Measurements from ENCODE around the gene KCNK7.

KCNK7 gene

GRCh38 chr11:65625628-65626342, 30.2 kb upstream of the KCNK7 start:
- DNase-seq, result peak in 2 of 4 experiments; percentile 18 to 21

- DNase-seq, result no peak
Observed at GRCh38 chr11:65624931-65625627, 29.5 kb upstream of the KCNK7 start.

- no peak for DNase-seq
Observed at GRCh38 chr11:65623852-65624616, 28.4 kb upstream of the KCNK7 start.

- DNase-seq, result no peak
Observed at GRCh38 chr11:65623177-65623576, 27.6 kb upstream of the KCNK7 start.

DNA sequence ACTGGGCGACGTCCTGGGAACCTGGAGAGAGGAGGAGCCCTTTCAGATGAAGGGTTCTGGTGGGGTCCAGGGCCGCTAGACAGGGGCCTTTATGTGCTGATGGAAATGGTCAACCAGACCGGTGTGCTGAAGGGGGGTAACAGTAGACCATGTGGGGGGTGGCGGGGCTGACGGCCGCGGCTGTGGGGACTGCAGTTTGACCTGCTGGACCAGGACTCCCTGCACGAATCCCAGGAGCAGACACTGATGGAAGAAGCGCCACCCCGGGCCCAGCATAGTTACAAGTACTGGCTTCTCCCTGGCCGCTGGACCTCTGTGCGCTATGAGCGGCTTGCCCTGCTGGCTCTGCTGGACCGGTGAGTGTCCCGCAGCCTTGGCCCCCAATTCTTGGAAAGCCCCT, 26.4 kb upstream of the KCNK7 start:
- no peak for DNase-seq

DNA sequence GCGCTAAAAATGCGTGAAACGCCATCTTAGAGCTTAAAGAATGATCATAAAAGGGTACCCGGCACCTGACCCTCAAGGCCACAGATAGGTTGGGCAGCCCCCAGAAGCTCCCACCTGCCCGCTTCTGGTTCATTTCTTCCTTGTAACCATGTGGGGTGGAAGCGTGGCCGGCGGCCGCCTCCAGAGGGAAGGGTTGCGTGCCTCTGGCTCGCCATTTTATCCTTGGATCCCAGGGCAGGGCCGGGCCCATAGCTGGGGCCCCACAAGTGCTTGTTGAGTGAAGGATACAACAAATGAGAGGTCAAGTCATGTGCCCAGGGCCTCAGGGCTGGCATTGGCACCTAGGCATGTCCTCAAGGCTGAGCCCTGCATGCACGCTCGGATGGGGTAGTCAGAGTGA, 25.9 kb upstream of the KCNK7 start:
- DNase-seq, result no peak

DNA sequence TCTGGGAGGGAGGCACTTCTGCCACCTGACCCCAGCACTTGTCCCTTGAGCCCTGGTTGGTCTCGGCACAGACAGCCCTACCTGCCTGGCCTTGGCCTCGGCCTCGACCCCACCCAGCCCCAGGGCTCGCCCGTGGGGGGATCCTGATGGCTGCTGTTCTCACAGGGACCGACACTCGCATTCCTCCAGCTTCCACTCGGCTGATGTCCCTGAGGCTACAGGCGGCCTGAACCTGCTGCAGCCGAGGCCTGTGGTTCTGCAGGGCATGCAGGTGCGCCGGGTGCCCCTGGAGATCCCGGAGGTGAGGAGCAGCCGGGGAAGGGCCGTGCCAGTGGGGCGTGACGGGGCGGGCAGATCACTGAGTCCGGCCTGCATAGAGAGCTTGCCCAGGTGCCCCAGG, 25.1 kb upstream of the KCNK7 start:
- DNase-seq, result no peak

- no peak for DNase-seq
Observed at GRCh38 chr11:65619281-65619928, 23.8 kb upstream of the KCNK7 start.

- no peak for DNase-seq
Observed at GRCh38 chr11:65618763-65619162, 23.2 kb upstream of the KCNK7 start.

- DNase-seq, result no peak
Observed at GRCh38 chr11:65617990-65618751, 22.6 kb upstream of the KCNK7 start.

- no peak for DNase-seq
Observed at GRCh38 chr11:65617136-65617850, 21.7 kb upstream of the KCNK7 start.

DNA sequence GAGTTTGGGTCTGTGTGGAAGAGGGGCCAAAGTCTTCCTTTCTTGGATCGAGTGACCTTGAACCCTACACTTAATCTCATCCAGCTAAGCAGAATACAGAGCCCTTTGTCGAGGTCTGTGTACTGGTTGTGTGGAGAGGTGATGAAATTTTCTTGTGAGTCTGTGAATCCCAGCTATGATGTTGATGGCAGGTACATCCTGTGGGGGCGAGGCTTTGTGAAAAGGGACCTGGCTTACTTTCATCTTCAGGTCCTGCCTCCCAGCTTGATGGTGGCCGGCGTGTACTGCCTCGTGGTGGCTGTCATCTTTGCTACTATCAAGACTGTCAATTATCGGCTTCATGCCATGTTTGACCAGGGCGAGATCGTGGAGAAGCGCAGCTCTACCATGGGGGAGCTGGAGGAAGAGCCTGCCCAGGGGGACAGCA, 21.0 kb upstream of the KCNK7 start:
- DNase-seq, result no peak

DNA sequence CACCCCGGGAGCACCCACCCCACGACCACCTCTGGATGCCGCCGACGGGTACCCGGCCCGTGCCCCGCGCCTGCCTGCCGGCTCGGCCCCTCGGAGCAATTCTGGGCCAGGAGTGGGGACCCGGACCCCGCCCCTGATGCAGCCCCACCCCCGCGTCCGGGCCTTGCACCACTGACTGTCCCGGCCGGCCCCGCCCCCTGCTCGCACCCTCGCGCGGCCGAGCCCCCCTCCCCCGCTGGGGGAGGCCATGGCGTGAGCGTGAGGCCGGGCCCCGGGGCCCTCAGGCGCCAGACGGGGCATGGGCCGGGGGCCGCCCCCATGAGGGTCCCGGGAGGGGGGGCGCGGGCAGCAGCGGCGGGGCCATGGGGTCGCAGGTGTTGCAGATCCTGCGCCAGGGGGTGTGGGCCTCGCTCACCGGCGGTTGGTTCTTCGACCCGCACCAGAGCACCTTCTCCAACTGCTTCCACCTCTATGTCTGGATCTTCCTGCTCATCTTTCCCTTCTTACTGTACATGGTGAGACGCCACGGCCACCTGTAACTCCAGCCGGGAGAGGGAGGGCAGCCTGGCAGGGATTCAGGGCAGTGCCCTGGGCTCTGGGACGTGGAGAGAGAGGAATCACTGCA, 20.5 kb upstream of the KCNK7 start:
- peak in 2 of 4 experiments; percentile 38 to 63 for DNase-seq

GRCh38 chr11:65615229-65615949, 19.8 kb upstream of the KCNK7 start, which contains the start of gene PCNX3:
TSS of gene PCNX3 (plus strand) at chr11:65615776. CDS start at chr11:65616312, 536 bp downstream.
- DNase-seq, result peak; percentile 99 to 100 (median 100)

DNA sequence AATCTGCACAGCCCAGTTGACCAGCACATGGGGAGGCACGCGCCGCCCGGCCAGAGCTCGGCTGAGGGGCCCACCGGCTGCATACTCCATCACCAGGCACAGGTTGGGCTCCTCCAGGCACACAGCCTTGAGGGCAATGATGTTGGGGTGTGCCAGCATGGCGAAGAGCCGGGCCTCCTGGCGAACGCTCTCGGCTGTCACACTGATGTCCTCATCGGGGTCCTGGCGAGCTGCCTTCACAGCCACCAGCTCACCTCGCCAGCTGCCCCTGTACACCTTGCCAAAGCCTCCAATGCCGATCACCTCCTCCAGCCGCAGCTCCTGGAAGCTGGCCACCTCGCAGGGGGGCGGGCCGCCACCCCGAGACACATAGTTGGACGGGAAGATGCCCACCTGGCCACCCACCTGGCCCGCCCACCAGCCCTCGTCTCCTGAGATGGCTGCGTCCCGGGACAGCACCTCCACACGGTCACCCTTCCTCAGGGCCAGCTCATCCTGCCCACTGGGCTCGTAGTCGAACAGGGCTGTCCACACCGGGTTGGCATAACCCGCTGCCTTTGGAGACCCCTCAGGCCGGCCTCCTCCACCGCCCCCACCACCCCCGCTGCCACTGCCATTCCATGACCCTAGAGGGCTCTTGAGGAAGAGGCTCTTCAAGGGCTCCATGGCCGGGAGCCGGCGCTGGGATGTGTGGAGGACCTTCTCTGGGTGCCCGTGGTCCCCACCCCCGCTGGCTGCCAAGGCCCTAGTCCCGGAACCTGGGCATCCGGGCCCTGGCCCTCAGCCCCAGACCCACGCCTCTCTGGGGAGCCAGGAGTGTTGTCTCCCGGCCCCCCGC, 17.7 kb upstream of the KCNK7 start:
- no peak for DNase-seq

GRCh38 chr11:65612691-65613090, 17.1 kb upstream of the KCNK7 start:
- DNase-seq, result no peak

GRCh38 chr11:65611758-65612603, 16.4 kb upstream of the KCNK7 start:
- no peak for DNase-seq

GRCh38 chr11:65611028-65611757, 15.6 kb upstream of the KCNK7 start:
- DNase-seq, result no peak
